Activated CD8-positive, alpha-beta T cell treated with anti-CD3 and anti-CD28 coated beads for 36 hours (primary cell): Measurements from ENCODE around the gene HYI. TPM values are rescaled to one million over a fixed set of nuclear protein-coding genes. Genes with fewer than 3 reads are reported as not detected.

Experiments
- ATAC-seq: fragments of 200-7000 bp; cut with Tn5 transposase; one replicate; pipeline ENCODE4 v1.10.0; 2021; ENCODE audit warnings: mild to moderate bottlenecking, moderate library complexity
- CTCF ChIA-PET: fragments of 350-600 bp; sonication (Branson Sonifier 250); formaldehyde crosslinking; loops from one replicate; lab custom pipeline; 2021; ENCODE audit warnings: antibody characterized with exemption; lab: Charles Lee
- POLR2A ChIA-PET: fragments of 350-600 bp; sonication (Branson Sonifier 250); formaldehyde crosslinking; loops from one replicate; lab custom pipeline; 2021; ENCODE audit warnings: antibody characterized with exemption; lab: Charles Lee
- DNase-seq: peaks from one replicate; pipeline ENCODE4 v3.0.0-alpha.2; 2020
- H3K27ac Mint-ChIP-seq: one replicate; pipeline ENCODE4 v1.8.0; 2021; ENCODE audit warnings: mild to moderate bottlenecking, mixed read lengths
- H3K27me3 Mint-ChIP-seq: one replicate; pipeline ENCODE4 v1.8.0; 2021; ENCODE audit warnings: mixed read lengths
- H3K36me3 Mint-ChIP-seq: one replicate; pipeline ENCODE4 v1.8.0; 2021; ENCODE audit warnings: low read depth, mixed read lengths
- H3K4me1 Mint-ChIP-seq: one replicate; pipeline ENCODE4 v1.8.0; 2021; ENCODE audit warnings: low read depth, mixed read lengths
- H3K4me3 Mint-ChIP-seq: one replicate; pipeline ENCODE4 v1.8.0; 2021; ENCODE audit warnings: mild to moderate bottlenecking, moderate library complexity, mixed read lengths
- H3K9me3 Mint-ChIP-seq: one replicate; pipeline ENCODE4 v1.8.0; 2021; ENCODE audit warnings: mixed read lengths
- CTCF ChIP-seq: fragments of 200-600 bp; IDR thresholded peaks from one replicate; pipeline ENCODE4 v1.8.0; 2022; ENCODE audit warnings: antibody characterized with exemption, mild to moderate bottlenecking
- intact Hi-C: fragments of 100-400 bp; cut with micrococcal nuclease; formaldehyde crosslinking; loops from one replicate; pipeline ENCODE4 v1.10.0; 2022
- total RNA-seq, 2 experiments: library from RNA; stranded (reverse); gene quantifications; one replicate each; pipeline ENCODE4 v1.2.3, GENCODE V29; 2021

The HYI gene
- total RNA-seq, 2 experiments from 2014 or later, result 4.1 to 5.6 TPM

- Mint-ChIP-seq H3K9me3 (no peaks in the 10 kb centered on the region), H3K36me3 (peaks cover 11% of the 10 kb centered on the region), H3K27ac (no peak overlapping the region), H3K27me3 (no peaks in the 10 kb centered on the region), H3K4me1 (no peaks in the 10 kb centered on the region), H3K4me3 (no peak overlapping the region)
- no peak for ATAC-seq
- ChIA-PET POLR2A (no interaction called here), CTCF (no interaction called here)
- intact Hi-C loops, result no loop called here
- no peak for TF ChIP-seq CTCF
- DNase-seq, result no peak
These were observed 19.5 kb downstream of the HYI start for GRCh38 chr1:43434256-43434655.

- TF ChIP-seq CTCF, result no peak
- Mint-ChIP-seq H3K9me3 (no peaks in the 10 kb centered on the region), H3K36me3 (peaks cover 5% of the 10 kb centered on the region), H3K4me3 (no peak overlapping the region), H3K27ac (no peak overlapping the region), H3K27me3 (no peaks in the 10 kb centered on the region), H3K4me1 (no peaks in the 10 kb centered on the region)
- ChIA-PET CTCF (no interaction called here), POLR2A (interaction anchor here (0.9 kb wide), 1 partner anchor 21 kb away, joined by 4 read pairs; the partner anchor contains the start of gene HYI)
- ATAC-seq (no peak), DNase-seq (no peak)
- intact Hi-C loops, result no loop called here
These were observed 20.8 kb downstream of the HYI start for GRCh38 chr1:43432907-43433306.

DNA sequence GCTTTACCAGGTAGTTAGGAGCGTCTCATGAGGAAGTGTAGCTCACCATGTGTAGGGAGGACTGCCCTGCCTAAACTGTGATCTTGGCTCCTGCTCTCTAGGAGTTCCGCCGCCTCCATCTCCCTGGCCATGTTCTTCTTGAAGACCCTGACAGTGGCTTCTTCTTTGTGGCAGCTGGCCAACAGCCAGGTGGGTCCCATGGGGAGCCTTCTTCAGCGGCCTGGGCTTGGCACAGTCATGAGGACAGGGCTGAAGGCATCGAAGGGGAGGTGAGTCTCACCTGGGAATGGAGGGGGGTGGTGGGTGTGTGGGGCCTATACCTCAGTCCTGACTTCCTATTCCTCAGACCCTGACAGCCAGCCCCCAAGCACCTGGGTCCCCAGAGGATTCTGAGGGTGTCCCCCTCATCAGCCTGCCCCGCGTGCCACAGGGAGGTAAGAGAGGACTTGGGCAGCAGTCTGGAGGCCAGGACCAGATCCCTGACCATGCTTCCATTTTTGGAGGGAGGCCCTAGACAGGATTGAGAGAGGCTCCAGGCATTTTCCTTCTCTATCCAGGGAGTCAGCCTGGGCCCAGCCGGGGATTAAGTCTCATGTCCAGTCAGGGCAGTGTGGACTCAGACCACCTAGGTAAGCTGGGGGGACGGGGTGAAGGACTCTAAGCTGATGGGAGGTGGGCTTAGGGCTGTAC is 21.4 kb downstream of the HYI start:
- no peaks in the 10 kb centered on the region for H3K27me3 Mint-ChIP-seq
- ChIA-PET CTCF (no interaction called here), POLR2A (no interaction called here)
- peaks cover 5% of the 10 kb centered on the region for H3K36me3 Mint-ChIP-seq
- TF ChIP-seq CTCF, result no peak
- no peaks in the 10 kb centered on the region for H3K9me3 Mint-ChIP-seq
- DNase-seq (no peak), ATAC-seq (no peak)
- H3K27ac Mint-ChIP-seq, result no peak overlapping the region
- intact Hi-C loops, result no loop called here
- no peaks in the 10 kb centered on the region for H3K4me1 Mint-ChIP-seq
- no peak overlapping the region for H3K4me3 Mint-ChIP-seq

DNA sequence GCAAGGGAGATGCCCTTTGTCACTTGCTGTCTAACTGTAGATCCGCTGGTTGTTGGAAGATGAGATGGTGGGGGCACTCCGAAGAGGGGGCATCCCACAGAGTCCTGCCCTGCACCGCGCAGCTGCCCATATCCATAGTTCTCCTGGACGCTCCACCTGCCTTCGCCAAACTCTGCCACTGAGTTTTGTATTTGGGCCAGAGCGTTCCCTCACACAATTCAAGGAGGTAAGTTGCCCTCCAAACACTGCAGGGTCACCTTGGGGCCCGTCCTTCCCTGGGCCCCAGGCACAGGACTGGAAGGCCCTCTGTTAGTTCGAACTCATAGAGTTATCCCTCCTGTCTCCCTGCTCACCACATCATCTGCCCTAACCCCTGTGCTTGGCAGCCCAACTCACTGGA is 22.1 kb downstream of the HYI start:
- POLR2A ChIA-PET, result no interaction called here
- intact Hi-C loops, result no loop called here

More for the DNA sequence above, 22.1 kb downstream of the HYI start:
- CTCF ChIA-PET, result no interaction called here
- H3K4me1 Mint-ChIP-seq, result no peaks in the 10 kb centered on the region
- ATAC-seq (no peak), DNase-seq (no peak)
- no peaks in the 10 kb centered on the region for H3K9me3 Mint-ChIP-seq
- no peaks in the 10 kb centered on the region for H3K27me3 Mint-ChIP-seq
- peaks cover 7% of the 10 kb centered on the region for H3K36me3 Mint-ChIP-seq
- no peak for TF ChIP-seq CTCF
- no peak overlapping the region for H3K4me3 Mint-ChIP-seq
- H3K27ac Mint-ChIP-seq, result no peak overlapping the region
